HG03135 (cell line): ENCODE results near the gene IL17RE.
A peak's percentile ranks its signal among the peaks of the same experiment; 100 is the strongest.

Source experiments
- ATAC-seq: cut with Tn5 transposase; IDR thresholded peaks from one replicate; pipeline ENCODE4 v1.9.1; 2021; ENCODE audit warnings: mild to moderate bottlenecking, moderate library complexity; ENCODE audit not compliant: unreplicated experiment

Gene IL17RE

GRCh38 chr3:9951598-9951961 lies 48.9 kb downstream of the IL17RE start:
- no peak for ATAC-seq

- peak; percentile 66 for ATAC-seq
Measured at GRCh38 chr3:9951962-9952805, 49.5 kb downstream of the IL17RE start, which contains the start of gene PRRT3. Gene PRRT3, minus strand, starts transcription at chr3:9952408. Its CDS starts 2,293 bp downstream, at chr3:9950115.

- no peak for ATAC-seq
Measured at GRCh38 chr3:9955067-9955502, 52.4 kb downstream of the IL17RE start.

- no peak for ATAC-seq
Measured at GRCh38 chr3:9955611-9956352, 53.1 kb downstream of the IL17RE start.

GRCh38 chr3:9957214-9957613 lies 54.6 kb downstream of the IL17RE start:
- ATAC-seq = no peak

- ATAC-seq = no peak
Measured at GRCh38 chr3:9965200-9965875, 62.7 kb downstream of the IL17RE start.
